22Rv1 (cell line): ENCODE data around the gene PTPRC.

ENCODE experiments used
- ZFX ChIP-seq: fragments of 450-650 bp; IDR thresholded peaks from 2 replicates; pipeline ENCODE4 v1.6.1; 2017; ENCODE audit warnings: antibody characterized with exemption, borderline replicate concordance
- TF ChIP-seq, protein P1 (sequence below): fragments of 450-650 bp; IDR thresholded peaks from 2 replicates; pipeline ENCODE4 v1.5.1; 2017; ENCODE audit warnings: mild to moderate bottlenecking

- TF ChIP-seq, protein P1, sequence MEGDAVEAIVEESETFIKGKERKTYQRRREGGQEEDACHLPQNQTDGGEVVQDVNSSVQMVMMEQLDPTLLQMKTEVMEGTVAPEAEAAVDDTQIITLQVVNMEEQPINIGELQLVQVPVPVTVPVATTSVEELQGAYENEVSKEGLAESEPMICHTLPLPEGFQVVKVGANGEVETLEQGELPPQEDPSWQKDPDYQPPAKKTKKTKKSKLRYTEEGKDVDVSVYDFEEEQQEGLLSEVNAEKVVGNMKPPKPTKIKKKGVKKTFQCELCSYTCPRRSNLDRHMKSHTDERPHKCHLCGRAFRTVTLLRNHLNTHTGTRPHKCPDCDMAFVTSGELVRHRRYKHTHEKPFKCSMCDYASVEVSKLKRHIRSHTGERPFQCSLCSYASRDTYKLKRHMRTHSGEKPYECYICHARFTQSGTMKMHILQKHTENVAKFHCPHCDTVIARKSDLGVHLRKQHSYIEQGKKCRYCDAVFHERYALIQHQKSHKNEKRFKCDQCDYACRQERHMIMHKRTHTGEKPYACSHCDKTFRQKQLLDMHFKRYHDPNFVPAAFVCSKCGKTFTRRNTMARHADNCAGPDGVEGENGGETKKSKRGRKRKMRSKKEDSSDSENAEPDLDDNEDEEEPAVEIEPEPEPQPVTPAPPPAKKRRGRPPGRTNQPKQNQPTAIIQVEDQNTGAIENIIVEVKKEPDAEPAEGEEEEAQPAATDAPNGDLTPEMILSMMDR, result no peak
- TF ChIP-seq ZFX, result no peak
These were observed at the start of gene PTPRC for GRCh38 chr1:198638894-198639635.
